NCI-H460 (cell line): ENCODE results near the gene GNA12. TPM values are rescaled to one million over a fixed set of nuclear protein-coding genes. Genes with fewer than 3 reads are reported as not detected.

Source experiments
- DNase-seq: peaks from one replicate; pipeline ENCODE4 v3.0.0-alpha.2; 2016; ENCODE audit warnings: low read depth; ENCODE audit errors: extremely low read depth
- polyA plus RNA-seq: library from polyadenylated mRNA; depleted of rRNA; stranded (reverse); fragments of >200 nt; gene quantifications from 2 replicates; pipeline ENCODE4 v1.2.3, GENCODE V29; 2014; cell fraction: nucleus; rRNA removed
- total RNA-seq: library from RNA; depleted of rRNA; stranded (reverse); fragments of >200 nt; shearing (Covaris generic); gene quantifications from 2 replicates; pipeline ENCODE4 v1.2.3, GENCODE V29; 2014; rRNA removed

The GNA12 gene
- 10.8 and 18.3 TPM in 2 replicates for total RNA-seq
- 8.3 and 12.8 TPM in 2 replicates for polyA plus RNA-seq

- DNase-seq: peak; percentile 99
These were observed at the start of gene GNA12 for GRCh38 chr7:2844153-2845033. Gene GNA12, minus strand, starts transcription at chr7:2844308. Its CDS starts 147 bp downstream, at chr7:2844161.

DNA sequence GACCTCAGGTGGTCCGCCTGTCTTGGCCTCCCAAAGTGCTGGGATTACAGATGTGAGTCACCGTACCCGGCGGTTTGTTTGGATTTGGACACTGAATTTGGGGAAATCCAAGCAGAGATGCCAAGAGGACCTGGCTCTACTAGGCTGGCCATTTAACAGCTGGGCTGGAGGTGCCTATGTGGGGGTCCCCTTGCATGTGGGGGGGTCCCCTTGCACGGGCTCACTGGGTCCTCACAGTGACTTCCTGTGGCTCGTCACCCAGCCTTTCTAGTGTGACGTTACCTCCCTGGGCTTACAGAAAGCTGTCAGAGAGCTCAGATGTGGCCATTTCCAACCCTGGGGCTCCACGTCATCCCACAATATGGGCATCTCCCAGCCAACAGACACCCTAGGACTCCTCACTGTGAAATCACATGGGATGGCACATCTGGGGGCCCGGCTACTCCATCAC, 49.3 kb upstream of the GNA12 start:
- DNase-seq: no peak

- DNase-seq: no peak
These were observed 48.4 kb upstream of the GNA12 start for GRCh38 chr7:2892549-2892948.

- no peak for DNase-seq
These were observed 43.7 kb upstream of the GNA12 start for GRCh38 chr7:2887816-2888215.

DNA sequence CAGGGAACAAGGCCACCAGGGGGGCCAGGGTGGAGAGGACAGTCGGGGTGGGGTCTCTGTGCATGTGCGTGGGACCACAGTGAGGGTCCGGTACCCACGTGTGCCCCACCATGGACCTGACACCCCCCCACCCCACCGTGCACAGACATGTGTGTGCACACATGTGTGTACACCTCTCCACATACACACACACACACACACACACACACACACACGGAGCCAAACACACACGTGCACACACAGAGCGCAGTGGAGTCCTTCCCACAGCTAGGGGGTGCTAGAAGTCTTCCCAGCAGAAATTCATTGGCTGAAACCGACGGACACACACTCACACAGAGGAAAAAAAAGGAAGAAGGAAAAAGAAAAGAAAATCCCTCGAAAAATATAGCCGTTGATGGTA, 42.8 kb upstream of the GNA12 start:
- peak; percentile 67 for DNase-seq

DNA sequence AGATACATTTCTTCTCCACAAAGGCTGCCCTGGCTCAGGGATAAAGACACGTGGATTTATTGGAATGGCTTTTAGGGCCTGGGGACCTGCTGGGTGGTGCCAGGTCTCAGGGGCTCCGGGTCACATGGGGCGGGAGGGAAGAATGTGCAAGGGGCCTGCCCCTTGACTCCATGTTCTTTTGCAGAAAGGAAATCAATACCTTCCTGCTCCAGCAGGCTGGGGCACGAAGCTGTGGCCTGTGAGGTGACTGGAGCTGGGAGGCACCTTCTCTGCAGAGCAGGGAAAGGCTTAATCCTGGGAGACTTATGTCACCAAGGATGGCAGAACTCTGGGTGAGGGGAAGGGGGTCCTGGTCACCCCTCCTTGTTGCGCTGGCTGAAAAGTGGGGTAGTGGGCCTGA, 42.3 kb upstream of the GNA12 start:
- no peak for DNase-seq

DNA sequence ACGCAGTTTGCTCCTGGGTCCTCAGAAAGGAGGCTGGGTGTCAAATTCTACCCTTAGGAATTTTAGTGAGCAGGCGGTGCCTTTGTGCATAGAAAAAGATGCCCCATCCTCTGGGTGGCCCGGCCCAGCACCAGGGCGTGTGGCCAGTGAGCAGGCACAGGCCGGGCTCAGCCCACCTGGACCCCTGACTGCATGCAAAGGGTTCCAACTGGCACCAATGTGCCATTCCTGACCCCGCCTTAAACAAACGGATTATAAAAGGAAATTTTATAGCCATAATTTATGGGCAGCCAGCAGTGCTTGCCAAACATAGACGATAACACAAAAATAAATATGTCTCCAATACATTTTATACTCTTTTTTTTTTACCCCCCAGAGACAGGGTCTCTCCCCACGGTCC, 40.1 kb upstream of the GNA12 start:
- DNase-seq: no peak

- no peak for DNase-seq
These were observed 39.0 kb upstream of the GNA12 start for GRCh38 chr7:2883101-2883500.

DNA sequence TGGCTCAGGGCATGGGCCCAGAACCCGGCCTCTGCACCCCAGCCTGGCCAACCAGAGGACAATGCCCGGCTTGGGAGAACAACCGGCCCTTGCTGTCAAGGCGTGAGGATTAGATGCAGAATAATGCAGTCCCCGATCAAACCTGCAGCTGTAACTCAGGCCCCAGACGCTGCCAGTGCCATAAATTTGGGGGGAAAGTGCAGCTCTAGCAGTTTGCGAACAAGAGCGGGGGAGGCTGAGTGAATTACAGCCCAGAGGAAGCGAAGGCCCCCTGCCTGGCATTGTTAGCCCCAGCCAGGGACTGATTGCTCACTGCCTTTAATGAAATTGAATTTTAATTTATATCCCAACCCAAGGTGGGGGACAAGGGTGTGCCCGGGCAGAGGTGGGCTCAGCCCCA, 38.0 kb upstream of the GNA12 start:
- no peak for DNase-seq

GRCh38 chr7:2880874-2881533, 36.9 kb upstream of the GNA12 start:
- no peak for DNase-seq

GRCh38 chr7:2880051-2880450, 35.9 kb upstream of the GNA12 start:
- no peak for DNase-seq

DNA sequence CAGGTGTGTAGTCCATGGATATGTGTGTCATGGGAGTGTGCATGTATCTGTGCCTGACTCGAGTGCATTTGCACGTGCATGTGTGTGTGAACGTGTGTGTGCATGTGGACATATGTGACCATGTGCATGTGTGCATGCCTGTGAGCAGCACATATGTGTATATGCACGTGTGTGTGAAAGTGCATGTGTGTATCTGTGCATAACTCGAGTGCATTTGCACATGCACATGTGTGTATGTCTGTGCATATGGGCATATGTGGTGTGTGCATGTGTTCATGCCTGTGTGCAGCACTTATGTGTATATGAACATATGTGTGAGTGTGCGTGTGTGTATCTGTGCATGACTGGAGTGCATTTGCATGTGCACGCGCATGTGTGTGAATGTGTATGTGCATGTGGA, 35.2 kb upstream of the GNA12 start:
- no peak for DNase-seq

- no peak for DNase-seq
These were observed 34.2 kb upstream of the GNA12 start for GRCh38 chr7:2878306-2878705.

- DNase-seq: peak; percentile 30
These were observed 32.1 kb upstream of the GNA12 start for GRCh38 chr7:2876031-2876731.

DNA sequence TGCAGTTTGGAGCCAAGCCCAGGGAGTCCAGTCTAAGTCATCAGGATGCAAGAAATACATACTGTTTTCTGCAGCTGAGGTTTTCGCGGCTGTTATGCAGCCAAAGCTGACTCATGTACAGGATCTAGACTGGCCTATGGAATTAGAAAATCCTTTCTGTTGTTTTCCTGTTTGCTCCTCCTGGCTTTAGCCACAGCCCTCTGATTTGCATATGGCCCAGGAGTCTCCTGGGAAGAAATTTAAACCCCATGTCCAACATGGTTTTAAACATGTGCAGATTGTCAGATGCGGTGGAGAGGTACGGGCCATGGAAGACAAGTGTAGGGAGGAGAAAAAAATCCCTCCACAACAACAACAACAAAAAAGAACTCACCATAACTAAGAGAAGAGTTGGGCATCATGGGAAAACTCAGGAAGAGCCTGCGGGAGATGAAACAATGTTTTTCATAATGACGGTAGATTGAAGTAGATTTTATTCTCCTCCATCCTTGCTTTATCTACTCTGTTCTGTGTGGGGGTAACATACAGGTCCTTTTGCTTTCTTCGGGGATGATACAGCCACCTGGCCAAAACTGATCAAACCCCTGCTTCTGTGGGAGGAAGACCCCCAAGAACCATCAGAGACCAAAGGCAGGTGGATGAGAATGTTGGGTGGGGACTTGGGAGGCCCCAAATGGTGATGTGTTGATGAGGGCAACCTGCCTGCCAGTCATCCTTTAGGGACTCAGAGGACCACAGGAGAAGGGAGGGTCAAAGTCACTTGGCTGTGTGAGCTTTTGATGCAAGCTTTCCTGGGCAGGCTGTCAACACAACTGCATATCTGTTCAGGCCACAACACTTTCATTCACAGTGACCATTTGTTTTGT, 29.8 kb upstream of the GNA12 start:
- DNase-seq: peak; percentile 44

- DNase-seq: no peak
These were observed 29.0 kb upstream of the GNA12 start for GRCh38 chr7:2873146-2873545.

DNA sequence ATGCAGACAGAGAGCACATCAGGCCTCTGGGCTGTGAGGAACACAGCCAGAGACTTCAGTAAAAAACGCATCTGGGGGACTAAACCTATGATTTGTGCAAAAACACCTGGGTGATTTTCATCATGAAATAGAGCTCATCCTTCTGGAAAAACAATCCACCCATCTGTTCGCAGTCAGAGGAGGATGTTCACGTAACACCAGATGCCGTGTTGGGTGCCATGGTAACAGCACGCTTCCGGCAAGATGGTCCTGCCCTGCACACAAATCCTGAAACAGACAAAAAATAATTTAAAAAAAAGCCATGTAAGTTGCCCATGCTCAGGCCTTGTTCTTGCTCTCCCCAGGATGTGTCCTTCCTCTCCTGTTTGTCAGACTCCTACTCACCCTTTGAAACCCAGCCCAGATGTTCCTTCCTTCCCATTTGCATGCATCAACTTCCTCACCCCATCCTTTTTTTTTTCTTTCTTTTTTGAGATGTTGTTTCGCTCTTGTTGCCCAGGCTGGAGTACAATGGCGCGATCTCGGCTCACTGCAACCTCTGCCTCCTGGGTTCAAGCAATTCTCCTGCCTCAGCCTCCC, 28.3 kb upstream of the GNA12 start:
- DNase-seq: no peak

GRCh38 chr7:2870471-2870931, 26.4 kb upstream of the GNA12 start:
- DNase-seq: peak; percentile 65

DNA sequence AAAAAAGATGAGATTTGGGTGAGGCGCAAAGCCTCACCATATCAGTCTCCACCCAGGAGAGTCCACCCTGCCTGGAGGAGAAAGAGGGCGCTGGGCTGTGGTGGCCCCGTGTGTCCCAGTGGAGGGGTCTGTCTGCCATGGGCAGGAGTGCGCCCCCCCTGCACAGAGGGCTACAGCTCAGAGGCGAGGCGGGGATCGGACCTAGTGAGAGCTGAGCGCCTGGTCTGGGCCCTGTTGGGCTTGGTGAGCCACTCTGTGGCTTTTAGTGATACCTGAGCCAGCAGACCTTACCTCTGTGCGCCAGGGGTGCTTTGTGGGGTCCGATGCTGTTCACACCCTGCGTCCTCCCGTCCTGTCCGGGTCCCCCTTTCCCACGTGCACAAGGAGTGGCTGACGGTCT, 25.9 kb upstream of the GNA12 start:
- DNase-seq: no peak

DNA sequence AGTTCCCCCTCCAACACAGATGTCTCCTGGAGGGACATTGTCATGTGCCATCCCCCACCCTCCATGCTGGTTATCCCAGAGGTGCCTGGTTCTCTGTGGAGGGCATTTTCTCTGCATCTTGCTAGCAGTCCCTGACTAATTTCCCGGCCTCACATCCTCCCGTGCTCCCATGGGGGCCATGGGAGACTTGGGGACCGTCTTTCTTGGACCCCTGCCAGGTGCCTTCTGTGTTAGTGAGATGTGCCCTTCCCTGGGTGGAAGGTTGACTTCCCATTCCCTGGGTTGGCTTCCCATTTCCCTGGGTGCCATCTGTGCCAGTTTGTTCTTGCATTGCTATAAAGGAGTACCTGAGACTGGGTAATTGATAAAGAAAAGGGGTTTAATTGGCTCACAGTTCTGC, 22.5 kb upstream of the GNA12 start:
- DNase-seq: no peak
